Measurements from ENCODE around the gene ARL6IP5.

GRCh38 chr3:69108811-69109210 lies 24.1 kb downstream of the ARL6IP5 start:
- TF ChIP-seq, protein P1, sequence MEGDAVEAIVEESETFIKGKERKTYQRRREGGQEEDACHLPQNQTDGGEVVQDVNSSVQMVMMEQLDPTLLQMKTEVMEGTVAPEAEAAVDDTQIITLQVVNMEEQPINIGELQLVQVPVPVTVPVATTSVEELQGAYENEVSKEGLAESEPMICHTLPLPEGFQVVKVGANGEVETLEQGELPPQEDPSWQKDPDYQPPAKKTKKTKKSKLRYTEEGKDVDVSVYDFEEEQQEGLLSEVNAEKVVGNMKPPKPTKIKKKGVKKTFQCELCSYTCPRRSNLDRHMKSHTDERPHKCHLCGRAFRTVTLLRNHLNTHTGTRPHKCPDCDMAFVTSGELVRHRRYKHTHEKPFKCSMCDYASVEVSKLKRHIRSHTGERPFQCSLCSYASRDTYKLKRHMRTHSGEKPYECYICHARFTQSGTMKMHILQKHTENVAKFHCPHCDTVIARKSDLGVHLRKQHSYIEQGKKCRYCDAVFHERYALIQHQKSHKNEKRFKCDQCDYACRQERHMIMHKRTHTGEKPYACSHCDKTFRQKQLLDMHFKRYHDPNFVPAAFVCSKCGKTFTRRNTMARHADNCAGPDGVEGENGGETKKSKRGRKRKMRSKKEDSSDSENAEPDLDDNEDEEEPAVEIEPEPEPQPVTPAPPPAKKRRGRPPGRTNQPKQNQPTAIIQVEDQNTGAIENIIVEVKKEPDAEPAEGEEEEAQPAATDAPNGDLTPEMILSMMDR (conservative IDR thresholded peaks at IDR 0.05): no peak
- no peak for TF ChIP-seq ZFX (IDR thresholded peaks at IDR 0.05)
